T-helper 22 cell (primary cell): Measurements from ENCODE around the gene ZCWPW1.
"Not testable (repeated sequence)": the region's sequence is repeated elsewhere in the genome, so short reads cannot be mapped to it uniquely, and the experiment has no call there.

Experiments used
- DNase-seq: peaks from one replicate; pipeline ENCODE4 v3.0.0-alpha.2; 2020; ENCODE audit warnings: low read depth

The ZCWPW1 gene

DNA sequence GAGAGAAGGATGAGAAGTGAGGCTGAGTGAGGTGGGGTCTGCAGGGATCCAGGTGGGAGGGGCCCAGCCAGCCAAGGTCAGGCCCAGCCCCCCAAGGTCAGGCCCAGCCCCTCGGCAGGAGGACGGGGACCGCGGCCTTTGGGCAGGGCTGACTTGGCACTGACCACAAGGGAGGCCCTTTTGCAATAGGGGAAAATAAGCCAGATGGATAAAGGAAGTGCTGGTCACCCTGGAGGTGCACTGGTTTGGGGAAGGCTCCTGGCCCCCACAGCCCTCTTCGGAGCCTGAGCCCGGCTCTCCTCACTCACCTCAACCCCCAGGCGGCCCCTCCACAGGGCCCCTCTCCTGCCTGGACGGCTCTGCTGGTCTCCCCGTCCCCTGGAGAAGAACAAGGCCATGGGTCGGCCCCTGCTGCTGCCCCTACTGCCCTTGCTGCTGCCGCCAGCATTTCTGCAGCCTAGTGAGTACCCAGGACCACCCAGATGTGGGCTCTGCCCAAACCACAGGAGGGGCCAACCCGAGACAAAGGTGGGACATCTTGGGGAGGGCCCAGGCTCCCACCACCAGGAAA is 55.2 kb downstream of the ZCWPW1 start, which contains the start of gene PILRA:
TSS of gene PILRA (plus strand) at position 227 of the 571 bp plus-strand sequence. CDS start at position 397, 170 bp downstream.
- DNase-seq = no peak

DNA sequence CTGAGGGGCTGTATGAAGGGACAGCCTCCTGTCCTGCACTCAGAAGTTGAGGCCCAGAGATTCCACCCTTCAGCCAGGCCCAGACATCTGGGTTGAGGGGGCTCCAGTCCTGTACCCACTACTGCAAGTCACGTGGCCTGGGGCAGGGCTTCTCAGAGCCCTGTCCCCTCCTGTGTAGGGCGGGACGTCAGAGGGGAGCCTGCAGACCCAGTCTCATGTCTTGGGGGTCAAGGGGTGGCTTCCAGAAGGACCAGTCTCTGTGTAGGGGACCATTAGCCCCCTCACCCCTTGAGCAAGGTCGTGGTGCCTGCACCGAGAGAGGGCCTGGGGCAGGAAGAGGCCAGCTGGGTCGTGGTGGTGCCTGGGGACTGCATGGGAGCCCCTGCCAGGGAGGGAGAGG is 55.8 kb downstream of the ZCWPW1 start:
- no peak for DNase-seq

DNA sequence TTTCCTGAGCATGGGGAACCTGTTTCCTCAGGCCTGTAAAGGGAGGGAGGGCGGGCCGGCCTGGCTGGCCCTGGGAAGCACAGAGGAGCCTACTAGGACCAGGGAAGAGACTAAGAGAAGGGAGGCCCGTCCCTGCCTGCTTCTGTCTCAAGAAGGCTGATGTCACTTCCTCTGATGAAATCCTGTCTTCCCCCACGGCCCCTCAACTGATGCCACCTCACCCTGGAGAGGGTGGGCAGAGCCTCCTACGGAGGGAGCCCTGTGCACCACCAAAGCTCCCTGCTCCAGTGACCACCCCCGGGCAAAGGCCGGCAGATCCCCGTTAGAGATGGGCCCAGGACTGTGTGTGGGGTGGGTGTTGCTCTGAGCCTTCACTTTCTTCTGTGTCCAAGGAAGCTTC is 56.2 kb downstream of the ZCWPW1 start:
- DNase-seq = no peak

DNA sequence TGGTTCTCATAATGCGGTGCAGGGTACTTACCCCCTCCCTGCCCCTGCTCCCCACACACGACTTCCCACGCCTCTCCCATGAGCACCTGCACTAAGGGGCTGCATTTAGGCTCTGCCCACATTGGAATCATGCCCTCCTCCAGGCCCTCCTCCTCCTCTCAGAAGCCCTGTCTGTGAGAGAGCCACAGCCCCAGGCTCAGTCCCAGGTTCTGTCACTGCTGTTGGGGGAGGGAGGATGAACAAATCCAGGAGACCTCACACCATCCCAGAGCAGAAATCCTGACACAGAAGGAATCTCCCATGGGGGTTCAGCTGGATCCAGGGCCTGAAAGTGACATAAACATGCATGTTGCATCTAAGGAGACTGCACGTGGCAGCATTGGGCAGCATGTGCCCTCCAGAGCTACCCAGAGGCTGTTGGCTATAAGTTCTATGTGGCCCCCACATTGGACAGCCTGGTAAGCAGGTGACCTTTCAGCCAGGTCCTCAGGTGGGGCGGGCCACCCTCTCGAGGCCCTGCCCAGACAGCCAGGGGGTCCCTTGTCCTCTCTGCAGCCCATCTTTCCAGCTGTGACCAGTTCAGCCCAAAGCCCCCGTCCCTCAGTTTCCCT is 56.8 kb downstream of the ZCWPW1 start:
- no peak for DNase-seq

DNA sequence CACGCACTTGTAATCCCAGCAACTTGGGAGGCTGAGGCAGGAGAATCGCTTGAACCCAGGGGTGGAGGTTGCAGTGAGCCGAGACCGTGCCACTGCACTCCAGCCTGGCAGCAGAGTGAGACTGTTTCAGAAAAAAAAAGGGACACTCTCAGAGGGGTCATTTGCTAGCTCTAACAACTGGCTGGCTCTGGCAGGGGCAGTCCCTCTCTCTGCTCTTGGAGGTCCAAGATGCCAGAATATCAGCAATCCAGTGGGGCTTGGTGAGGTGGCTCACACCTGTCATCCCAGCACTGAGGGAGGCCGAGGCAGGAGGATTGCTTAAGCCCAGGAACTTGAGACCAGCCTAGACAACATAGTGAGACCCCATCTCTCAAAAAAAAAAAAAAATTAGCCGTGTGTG is 57.8 kb downstream of the ZCWPW1 start:
- DNase-seq = no peak

DNA sequence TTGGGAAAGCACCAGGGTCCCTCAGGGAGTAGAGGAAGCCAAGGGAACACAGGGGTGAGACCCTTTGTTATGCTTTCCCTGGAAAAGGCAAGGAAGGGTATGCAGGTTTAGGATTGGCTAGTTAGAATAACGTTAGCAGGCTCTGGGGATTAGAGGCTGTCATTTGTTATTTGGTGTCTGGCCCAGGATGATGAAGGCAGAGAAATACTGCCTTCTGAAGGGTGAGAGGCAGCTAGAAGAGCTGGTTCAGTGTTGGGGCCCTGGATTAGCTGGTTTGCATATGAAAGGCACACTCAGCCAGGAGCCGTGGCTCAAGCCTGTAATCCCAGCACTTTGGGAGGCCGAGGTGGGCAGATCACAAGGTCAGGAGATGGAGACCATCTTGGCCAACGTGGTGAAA is 58.2 kb downstream of the ZCWPW1 start:
- no peak for DNase-seq

DNA sequence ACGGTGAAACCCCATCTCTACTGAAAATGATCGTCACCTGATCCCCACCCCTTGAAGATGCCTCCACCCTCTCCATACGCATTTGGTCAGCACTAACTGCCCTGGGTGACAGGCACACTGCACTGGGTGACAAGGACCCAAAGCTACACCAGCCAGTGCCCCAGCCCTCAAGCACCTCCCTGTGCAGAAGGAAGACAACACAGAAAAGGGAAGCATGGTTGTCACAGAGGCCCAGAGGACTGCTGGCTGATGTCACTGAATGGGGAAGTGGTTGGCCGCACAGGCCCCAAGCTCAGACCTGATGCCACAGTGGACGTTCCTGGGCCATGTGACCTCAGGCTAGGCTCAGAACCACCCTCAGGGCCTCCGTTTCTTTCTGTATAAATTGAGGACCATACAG is 59.4 kb downstream of the ZCWPW1 start:
- no peak for DNase-seq

DNA sequence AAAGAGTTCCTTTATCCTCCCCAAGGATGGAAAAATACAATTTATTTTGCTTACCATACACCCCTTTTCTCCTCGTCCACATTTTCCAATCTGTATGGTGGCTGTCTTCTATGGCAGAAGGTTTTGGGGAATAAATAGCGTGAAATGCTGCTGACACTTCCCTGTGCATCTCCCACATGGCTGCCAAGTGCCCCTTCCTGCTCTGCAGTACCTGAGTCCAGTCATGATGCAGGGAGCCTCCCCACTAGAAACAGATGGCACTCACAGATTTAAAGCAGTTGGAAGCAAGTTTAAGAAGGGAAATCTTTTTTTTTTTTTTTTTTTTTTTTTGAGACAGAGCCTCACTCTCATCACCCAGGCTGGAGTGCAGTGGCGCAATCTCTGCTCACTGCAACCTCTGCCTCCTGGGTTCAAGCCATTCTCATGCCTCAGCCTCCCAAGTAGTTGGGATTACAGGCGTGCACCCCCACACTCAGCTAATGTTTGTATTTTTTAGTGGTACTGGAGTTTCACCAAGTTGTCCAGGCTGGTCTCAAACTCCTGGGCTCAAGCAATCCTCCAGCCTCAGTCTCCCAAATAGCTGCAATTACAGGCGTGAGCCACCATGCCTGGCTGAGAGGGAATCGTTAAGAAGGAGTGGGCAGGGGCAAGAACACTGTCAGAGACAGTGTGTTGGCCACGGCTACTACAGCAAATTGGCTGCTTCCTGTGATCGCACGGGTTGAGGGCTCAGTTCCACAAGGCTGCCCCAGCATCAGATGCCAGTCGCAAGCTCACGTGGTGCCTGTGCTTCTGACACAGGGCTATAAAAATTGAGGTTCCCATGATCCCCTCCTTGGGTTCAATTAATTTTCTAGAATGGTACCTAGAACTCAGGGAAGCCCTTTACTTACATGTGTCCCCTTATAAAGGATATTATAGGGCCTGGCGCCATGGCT is 60.6 kb downstream of the ZCWPW1 start:
- no peak for DNase-seq

DNA sequence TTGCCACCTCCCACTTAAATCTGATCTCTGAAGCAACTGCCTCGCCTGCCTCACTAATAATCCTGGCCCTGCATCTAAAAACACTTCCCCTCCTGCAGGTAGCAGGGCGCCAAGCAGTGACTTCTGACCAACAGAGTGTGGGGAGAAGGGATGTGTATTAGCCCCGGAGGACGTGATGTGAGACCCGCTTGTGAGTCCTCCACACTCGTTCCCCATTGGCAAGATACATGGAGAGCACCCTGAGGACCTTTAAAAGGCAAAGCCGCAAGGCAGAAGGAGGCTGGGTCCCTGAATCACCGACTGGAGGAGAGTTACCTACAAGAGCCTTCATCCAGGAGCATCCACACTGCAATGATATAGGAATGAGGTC is 61.3 kb downstream of the ZCWPW1 start:
- no peak for DNase-seq

DNA sequence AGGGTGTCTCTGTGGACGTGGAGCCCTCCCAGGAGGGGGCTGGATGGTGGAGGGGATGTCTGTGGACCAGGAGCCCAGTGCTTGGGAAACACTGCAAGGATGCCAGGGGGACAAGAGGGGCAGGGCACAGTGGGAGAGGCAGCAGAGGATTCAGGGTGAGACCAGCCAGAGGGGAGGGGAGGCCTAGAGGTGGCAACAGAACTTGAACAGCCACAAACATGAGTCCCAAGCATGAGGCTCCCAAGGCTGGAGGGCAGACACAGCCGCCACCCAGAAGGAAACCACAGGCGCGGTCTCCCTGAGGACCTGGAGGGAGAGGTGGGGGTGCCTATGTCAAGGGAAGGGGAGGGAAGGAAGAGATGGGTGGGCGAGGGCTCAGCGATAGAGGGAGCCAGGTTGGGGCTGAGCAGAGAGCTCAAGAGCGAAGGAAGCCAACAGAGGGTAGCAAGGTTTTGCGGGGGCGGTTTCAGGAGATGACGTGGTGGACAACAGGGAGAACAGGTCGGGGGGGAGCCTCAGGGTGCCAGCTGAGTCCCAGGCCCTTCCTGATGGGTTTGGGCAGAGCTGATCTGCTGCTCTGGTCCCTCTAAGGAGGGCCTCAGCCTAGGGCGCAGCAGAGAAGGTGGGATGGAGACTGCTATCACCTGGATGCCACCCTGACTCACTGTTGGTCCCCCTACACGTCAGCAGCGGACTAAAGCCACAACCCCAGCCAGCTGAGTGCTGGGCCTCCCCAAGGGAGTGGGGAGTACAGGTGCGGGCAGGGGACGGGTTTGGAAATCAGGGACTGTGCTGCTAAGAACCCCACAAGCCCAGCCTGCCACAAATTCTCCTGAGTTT is 61.9 kb downstream of the ZCWPW1 start:
- no peak for DNase-seq

DNA sequence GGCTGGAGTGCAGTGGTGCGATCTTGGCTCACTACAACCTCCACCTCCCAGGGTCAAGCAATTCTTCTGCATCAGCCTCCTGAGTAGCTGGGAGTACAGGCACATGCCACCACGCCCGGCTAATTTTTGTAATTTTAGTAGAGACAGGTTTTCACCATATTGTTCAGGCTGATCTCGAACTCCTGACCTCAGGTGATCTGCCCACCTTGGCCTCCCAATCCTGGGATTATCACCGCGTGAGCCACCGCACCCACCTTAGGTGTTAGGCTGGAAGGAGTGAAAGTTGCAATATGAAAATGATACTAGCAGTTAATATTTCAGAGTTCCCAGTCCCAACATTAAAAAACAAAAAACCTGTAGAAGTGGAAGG is 62.5 kb downstream of the ZCWPW1 start:
- not testable (repeated sequence) for DNase-seq

DNA sequence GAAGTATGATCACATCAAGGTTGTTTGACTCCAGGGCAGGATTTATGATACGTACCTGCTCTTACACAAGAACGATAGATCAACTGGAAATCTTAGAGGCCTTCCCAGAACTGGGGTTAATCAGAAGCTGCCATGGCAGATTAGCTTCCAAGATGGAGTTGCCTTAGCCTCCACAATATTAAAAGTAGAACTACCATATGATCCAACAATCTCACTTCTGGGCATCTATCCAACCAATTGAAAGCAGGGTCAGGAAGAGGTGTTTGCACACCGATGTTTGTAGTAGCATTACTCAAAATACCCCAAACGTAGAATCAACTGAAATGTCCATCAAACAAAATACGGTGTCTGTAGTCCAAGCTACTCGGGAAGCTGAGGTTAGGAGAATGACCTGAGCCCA is 64.0 kb downstream of the ZCWPW1 start:
- no peak for DNase-seq

DNA sequence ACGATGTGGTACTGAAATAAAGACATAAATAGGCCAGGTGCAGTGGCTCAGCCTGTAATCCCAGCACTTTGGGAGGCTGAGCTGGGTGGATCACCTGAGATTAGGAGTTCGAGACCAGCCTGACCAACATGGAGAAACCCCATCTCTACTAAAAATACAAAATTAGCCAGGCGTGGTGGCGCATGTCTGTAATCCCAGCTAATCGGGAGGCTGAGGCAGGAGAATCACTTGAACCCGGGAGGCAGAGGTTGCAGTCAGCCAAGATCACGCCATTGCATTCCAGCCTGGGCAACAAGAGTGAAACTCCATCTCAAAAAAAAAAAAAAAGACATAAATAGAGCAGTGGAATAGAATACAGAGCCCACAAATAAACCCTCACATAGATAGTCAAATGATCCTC is 64.7 kb downstream of the ZCWPW1 start:
- not testable (repeated sequence) for DNase-seq

DNA sequence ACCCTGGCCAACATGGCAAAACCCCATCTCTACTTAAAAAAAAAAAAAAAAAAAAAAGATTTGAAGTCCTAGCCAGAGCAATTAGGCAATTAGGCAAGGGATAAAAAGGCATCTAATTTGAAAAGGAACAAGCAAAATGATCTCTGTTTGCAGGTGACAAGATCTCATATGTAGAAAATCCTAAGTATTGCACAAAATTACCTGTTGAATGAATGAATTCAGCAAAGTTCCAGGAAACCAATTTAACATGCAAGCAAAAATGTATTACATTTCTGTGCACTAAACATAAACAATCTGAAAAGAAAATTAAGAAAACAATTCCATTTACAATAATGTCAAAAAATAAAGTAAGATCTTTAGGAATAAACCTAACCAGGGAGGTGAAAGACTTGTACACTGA is 65.4 kb downstream of the ZCWPW1 start:
- DNase-seq = no peak

DNA sequence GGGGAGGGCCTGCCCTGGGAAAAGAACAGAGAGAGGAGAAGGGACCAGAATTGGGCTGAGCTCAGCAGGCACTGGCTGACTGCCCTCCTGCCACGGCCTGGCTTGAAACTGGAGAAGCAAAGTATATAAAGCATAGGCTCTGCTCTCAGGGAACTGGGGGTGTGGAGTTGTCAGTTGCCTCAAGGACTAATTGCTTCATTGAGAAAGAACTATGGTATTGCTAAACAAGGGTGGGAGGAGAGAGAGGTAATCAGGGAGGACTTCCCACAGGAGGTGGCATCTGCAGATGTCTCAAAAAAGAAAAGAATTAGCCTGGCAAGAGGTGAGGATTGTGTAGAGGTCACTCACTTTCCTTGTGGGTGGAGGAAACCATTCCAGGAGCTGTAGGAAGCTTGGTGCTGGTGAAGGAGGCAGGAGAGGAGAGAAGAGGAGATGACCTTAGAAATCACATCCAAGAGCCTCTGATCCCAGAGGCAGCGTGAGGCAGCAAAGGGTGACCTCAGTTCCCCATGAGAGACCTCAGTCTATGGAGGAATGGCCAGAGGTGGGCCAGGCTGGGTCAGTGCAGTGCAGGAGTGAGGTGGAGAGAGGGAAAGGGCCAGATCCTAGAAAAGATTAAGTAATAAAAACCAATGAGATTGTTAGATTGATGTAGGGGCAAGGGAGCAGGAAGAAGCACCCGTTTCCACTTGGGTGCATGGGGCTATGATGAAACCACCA is 68.2 kb downstream of the ZCWPW1 start:
- no peak for DNase-seq

DNA sequence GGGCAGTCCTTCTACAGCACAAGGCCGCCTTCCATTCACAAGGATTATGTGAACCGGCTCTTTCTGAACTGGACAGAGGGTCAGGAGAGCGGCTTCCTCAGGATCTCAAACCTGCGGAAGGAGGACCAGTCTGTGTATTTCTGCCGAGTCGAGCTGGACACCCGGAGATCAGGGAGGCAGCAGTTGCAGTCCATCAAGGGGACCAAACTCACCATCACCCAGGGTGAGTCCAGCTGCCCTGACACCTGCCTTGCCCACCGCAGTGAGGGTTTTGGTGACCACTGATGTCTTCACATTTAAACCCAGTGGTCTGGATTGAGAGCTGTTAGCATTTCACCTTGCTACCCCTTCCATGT is 69.7 kb downstream of the ZCWPW1 start:
- no peak for DNase-seq

DNA sequence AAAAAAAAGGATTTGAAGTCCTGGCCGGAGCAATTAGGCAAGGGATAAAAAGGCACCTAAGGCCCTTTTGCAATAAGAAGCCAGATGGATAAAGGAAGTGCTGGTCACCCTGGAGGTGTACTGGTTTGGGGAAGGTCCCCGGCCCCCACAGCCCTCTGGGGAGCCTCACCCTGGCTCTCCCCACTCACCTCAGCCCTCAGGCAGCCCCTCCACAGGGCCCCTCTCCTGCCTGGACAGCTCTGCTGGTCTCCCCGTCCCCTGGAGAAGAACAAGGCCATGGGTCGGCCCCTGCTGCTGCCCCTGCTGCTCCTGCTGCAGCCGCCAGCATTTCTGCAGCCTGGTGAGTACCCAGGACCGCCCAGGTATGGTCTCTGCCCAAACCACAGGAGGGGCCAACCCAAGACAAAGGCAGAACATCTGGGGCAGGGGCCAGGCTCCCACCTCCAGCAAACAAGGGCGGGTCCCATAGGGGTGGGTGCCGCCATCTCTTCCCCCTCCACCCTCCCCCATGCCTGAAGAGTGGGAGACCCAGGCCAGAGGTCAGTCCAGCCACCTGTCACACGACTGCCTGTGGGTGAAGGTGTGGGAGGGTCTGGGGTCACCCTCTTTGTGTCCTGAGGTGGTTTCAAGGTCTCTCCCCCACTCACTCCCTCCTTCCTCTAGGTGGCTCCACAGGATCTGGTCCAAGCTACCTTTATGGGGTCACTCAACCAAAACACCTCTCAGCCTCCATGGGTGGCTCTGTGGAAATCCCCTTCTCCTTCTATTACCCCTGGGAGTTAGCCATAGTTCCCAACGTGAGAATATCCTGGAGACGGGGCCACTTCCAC is 70.3 kb downstream of the ZCWPW1 start, which contains the start of gene PILRB:
TSS of gene PILRB (plus strand) at position 91 of the 830 bp plus-strand sequence. CDS start at position 277, 186 bp downstream.
- no peak for DNase-seq

DNA sequence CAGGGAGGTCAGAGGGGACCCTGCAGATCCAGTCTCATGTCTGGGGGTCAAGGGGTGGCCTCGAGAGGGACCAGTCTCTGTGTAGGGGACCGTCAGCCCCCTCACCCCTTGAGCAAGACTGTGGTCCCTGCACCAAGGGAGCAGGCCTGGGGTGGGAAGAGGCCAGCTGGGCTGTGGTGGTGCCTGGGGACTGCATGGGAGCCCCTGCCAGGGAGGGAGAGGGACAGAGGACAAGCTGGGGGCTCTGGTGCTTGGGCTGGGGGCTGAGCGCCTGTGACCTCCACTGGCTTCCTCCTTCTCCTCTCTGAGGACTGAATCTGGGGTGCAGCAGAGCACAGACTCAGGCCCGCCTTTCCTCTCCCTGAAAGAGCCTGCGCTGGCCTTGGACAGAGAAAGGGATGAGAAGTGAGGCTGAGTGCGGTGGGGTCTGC is 71.4 kb downstream of the ZCWPW1 start:
- DNase-seq = no peak

DNA sequence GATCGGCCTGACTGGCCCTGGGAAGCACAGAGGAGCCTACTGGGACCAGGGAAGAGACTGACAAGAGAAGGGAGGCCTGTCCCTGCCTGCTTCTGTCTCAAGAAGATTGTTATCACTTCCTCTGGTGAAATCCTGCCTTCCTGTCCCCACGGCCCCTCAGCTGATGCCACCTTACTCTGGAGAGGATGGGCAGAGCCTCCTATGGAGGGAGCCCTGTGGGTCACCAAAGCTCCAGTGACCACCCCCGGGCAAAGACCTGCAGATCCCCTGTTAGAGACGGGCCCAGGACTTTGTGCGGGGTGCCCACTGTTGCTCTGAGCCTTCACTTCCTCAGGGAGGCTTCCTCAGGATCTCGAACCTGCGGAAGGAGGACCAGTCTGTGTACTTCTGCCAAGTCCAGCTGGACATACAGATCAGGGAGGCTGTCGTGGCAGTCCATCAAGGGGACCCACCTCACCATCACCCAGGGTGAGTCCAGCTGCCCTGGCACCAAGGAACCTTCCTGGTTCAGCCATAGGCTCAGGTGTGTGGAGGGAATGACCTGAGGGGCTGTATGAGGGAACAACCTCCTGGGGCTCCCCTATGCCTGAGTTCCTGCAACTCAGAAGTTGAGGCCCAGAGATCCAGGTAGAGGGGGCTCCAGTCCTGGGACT is 72.0 kb downstream of the ZCWPW1 start:
- DNase-seq = no peak

DNA sequence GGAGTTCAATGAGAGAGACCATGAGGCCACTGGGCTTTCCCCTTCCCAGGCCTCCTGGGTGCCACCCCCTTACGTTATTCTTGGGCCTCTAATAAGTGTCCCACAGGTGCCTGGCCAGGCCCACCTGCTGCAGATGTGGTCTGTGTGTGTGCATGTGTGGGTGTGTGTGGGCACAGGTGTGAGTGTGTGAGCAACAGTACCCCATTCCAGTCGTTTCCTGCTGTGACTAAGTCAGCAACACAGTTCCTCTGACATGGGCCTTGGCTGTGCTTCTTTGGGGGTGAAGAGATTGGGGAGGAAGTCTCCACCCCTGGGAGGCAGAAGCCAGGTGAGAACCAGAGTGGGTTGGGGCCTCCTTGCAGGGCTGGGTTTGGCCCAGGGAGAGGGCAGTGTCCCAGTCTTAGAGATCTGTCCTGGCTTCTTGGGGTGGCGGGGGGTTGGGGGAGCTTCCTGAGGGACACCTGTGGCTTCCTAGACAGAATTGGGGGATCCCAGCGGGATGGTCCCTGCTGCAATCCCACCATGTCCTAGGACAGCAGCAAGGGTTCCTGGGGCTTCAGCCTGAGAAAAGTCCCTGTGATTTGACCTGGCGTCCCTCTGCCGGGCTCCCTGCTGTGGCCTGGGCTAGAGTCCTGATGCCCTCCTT is 74.7 kb downstream of the ZCWPW1 start:
- DNase-seq = no peak
